GM12892 (cell line): ENCODE results near the gene SORCS2.

Source experiments
- POLR2A ChIP-seq: IDR thresholded peaks from 2 replicates; pipeline ENCODE4 v1.6.1; 2011; ENCODE audit warnings: low read depth, low read length, control low read depth
- POLR2AphosphoS5 ChIP-seq: IDR thresholded peaks from 2 replicates; pipeline ENCODE4 v1.6.1; 2011; ENCODE audit warnings: low read depth, low read length, control low read depth

DNA sequence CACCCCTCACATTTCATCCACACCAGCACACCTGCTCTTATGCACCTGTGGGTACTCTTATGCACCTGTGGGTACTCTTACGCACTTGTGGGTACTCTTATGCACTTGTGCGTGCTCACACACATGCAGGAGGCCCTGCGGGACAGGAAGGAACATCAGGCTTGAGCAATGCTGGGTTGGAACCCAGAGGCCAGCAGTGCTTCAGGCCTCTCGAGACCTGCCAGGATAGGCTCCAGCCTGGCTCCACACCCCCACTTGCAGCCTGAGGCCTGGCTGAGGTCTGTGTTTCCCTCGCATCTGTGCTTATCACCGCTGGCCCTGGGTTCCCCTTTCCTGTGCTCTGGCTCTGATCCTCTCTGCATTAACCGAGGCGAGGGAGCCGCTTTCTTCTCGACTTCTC, 34.7 kb downstream of the SORCS2 start:
- TF ChIP-seq POLR2AphosphoS5 (no peak), POLR2A (no peak)
